ENCODE measurements around the gene COL4A2.

DNA sequence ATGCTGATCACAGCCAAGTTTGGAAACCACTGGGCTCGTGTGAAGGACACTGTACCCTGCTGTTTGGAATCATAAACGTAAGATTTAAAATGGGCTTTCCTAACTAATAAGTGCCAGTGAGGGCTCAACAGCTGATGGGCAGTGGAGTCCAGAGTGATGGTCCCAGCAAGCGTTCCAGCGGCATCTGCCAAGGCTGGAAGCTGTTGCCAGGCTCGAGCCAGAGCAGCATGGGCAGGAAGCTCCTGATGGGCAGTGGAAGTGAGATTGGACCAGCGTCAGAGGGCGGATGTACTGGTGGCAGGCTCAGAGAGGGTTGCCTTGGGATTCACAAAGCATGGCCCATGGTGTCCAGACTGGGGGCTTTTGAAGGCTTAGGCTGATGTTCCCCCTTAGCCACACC, 30.2 kb downstream of the COL4A2 start:
- TF ChIP-seq, protein P1, sequence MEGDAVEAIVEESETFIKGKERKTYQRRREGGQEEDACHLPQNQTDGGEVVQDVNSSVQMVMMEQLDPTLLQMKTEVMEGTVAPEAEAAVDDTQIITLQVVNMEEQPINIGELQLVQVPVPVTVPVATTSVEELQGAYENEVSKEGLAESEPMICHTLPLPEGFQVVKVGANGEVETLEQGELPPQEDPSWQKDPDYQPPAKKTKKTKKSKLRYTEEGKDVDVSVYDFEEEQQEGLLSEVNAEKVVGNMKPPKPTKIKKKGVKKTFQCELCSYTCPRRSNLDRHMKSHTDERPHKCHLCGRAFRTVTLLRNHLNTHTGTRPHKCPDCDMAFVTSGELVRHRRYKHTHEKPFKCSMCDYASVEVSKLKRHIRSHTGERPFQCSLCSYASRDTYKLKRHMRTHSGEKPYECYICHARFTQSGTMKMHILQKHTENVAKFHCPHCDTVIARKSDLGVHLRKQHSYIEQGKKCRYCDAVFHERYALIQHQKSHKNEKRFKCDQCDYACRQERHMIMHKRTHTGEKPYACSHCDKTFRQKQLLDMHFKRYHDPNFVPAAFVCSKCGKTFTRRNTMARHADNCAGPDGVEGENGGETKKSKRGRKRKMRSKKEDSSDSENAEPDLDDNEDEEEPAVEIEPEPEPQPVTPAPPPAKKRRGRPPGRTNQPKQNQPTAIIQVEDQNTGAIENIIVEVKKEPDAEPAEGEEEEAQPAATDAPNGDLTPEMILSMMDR (IDR thresholded peaks at IDR 0.05; ENCODE audit: low read depth, low read length, missing input control): no peak
- TF ChIP-seq SP1 (IDR thresholded peaks at IDR 0.05): no peak
- TF ChIP-seq YY1 (IDR thresholded peaks at IDR 0.05): no peak
- TF ChIP-seq EGR1 (IDR thresholded peaks at IDR 0.05; ENCODE audit: low read depth in 2 of 2): no peak
- TF ChIP-seq NR2F2 (IDR thresholded peaks at IDR 0.05): no peak
- TF ChIP-seq TAF1 (conservative IDR thresholded peaks at IDR 0.05): no peak
- TF ChIP-seq RAD21 (IDR thresholded peaks at IDR 0.05): no peak
- TF ChIP-seq RXRA (IDR thresholded peaks at IDR 0.05): no peak
- TF ChIP-seq, protein P2, sequence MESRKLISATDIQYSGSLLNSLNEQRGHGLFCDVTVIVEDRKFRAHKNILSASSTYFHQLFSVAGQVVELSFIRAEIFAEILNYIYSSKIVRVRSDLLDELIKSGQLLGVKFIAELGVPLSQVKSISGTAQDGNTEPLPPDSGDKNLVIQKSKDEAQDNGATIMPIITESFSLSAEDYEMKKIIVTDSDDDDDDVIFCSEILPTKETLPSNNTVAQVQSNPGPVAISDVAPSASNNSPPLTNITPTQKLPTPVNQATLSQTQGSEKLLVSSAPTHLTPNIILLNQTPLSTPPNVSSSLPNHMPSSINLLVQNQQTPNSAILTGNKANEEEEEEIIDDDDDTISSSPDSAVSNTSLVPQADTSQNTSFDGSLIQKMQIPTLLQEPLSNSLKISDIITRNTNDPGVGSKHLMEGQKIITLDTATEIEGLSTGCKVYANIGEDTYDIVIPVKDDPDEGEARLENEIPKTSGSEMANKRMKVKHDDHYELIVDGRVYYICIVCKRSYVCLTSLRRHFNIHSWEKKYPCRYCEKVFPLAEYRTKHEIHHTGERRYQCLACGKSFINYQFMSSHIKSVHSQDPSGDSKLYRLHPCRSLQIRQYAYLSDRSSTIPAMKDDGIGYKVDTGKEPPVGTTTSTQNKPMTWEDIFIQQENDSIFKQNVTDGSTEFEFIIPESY (IDR thresholded peaks at IDR 0.05): no peak
- TF ChIP-seq, protein P3, sequence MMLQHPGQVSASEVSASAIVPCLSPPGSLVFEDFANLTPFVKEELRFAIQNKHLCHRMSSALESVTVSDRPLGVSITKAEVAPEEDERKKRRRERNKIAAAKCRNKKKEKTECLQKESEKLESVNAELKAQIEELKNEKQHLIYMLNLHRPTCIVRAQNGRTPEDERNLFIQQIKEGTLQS (IDR thresholded peaks at IDR 0.05): no peak
- TF ChIP-seq JUND (IDR thresholded peaks at IDR 0.05): no peak
- TF ChIP-seq, protein P4, sequence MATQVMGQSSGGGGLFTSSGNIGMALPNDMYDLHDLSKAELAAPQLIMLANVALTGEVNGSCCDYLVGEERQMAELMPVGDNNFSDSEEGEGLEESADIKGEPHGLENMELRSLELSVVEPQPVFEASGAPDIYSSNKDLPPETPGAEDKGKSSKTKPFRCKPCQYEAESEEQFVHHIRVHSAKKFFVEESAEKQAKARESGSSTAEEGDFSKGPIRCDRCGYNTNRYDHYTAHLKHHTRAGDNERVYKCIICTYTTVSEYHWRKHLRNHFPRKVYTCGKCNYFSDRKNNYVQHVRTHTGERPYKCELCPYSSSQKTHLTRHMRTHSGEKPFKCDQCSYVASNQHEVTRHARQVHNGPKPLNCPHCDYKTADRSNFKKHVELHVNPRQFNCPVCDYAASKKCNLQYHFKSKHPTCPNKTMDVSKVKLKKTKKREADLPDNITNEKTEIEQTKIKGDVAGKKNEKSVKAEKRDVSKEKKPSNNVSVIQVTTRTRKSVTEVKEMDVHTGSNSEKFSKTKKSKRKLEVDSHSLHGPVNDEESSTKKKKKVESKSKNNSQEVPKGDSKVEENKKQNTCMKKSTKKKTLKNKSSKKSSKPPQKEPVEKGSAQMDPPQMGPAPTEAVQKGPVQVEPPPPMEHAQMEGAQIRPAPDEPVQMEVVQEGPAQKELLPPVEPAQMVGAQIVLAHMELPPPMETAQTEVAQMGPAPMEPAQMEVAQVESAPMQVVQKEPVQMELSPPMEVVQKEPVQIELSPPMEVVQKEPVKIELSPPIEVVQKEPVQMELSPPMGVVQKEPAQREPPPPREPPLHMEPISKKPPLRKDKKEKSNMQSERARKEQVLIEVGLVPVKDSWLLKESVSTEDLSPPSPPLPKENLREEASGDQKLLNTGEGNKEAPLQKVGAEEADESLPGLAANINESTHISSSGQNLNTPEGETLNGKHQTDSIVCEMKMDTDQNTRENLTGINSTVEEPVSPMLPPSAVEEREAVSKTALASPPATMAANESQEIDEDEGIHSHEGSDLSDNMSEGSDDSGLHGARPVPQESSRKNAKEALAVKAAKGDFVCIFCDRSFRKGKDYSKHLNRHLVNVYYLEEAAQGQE (IDR thresholded peaks at IDR 0.05): no peak
- TF ChIP-seq GABPA (IDR thresholded peaks at IDR 0.05 in 1 of 2, conservative IDR thresholded peaks at IDR 0.05 in 1 of 2): no peak

All from liver (tissue), 3 donors.